GM19351 (cell line): ENCODE measurements around the gene FUNDC1.

Source experiments
- ATAC-seq: cut with Tn5 transposase; IDR thresholded peaks from one replicate; pipeline ENCODE4 v1.9.1; 2021; ENCODE audit warnings: mild to moderate bottlenecking, moderate library complexity; ENCODE audit not compliant: unreplicated experiment

Gene FUNDC1

DNA sequence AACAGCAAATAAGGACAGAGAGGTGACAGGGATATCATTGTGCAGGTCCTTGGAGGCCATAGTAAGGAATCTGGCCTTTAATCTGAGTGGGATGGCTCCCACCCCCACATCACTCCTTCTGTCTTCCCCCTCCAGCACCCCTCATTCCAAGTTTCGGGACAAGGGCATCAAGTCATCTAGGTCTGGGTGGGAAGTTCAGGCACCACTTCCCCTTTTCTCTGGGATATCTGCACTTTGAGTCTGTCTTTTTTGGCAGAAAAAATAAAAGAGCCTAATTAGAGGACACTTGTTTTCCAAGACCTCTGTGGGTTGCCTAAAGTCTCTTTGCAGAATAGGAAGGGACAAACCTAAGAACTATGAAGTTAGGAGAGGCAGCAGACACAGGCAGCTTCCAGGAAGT, 60.1 kb downstream of the FUNDC1 start:
- no peak for ATAC-seq

DNA sequence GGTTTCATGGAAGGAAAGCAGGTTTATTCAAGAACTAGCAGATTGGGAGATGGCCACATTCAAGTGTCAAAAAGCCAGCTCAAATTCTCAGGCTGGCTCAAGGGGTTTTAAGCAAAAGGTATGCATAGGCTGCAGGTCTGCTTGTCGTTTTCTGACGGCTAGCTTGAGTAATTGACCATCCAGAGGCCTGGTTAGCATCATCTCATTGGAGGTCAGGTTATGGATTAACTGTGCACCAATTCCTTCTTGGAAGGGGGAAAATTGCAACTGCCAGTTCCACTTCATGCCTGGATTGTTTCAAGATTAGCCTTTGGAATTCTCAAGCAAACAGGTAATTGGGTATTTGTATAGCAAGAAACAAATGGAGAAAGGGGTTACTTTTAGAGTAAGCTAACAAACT, 62.1 kb downstream of the FUNDC1 start:
- ATAC-seq = no peak

DNA sequence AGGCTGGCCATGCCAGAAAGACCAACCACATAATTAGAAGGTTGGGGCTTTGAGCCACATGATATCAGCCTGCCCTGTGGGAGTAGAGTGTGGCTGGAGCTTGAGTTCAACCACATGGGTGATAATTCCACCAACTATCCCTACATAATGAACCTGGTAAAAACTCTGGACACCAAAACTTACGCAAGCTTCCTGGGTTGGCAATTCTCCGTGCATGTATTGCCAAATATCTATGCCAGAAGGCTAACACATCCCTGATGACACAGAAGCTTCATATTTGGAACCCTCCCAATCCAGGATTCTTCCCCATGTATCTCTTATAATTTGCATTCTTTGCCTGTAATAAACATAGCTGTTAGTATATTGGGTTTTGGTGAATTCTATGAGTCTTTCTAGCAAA, 68.2 kb downstream of the FUNDC1 start:
- no peak for ATAC-seq
